HG03521 (cell line): ENCODE data around the gene CELA1.
"Not testable (repeated sequence)": the region's sequence is repeated elsewhere in the genome, so short reads cannot be mapped to it uniquely, and the experiment has no call there.

ENCODE experiments used
- ATAC-seq: cut with Tn5 transposase; IDR thresholded peaks from one replicate; pipeline ENCODE4 v1.9.1; 2021; ENCODE audit warnings: mild to moderate bottlenecking, moderate library complexity; ENCODE audit not compliant: unreplicated experiment

The CELA1 gene

DNA sequence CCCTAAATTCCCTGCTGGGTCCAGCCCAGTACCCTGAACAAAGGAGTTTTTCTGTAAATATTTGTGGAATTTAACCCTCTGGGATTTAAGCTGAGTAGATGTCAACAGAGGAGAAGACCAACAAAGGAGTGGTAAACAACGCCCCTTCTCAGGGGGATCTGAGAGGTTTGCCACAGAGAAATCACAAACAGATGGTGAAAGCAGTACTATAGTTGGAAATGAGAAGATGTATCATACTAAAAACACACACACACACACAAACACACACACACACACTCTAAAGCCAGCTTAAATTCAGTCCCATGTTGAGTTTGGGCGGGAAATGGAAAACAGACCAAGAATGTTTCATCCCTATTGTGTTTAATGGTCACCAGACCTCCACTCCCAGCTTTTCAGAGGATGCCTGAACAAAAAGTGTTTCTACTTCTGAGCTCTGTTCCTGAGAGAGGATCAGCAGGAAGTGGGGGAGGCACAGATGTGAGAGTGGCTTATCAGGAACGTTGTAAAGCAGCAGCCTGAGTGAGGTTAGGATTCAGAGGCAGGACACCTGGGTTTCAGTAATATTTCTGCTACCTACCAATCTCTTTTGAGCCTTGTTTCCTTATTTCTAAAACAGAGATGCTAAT lies 25.7 kb downstream of the CELA1 start:
- no peak for ATAC-seq

DNA sequence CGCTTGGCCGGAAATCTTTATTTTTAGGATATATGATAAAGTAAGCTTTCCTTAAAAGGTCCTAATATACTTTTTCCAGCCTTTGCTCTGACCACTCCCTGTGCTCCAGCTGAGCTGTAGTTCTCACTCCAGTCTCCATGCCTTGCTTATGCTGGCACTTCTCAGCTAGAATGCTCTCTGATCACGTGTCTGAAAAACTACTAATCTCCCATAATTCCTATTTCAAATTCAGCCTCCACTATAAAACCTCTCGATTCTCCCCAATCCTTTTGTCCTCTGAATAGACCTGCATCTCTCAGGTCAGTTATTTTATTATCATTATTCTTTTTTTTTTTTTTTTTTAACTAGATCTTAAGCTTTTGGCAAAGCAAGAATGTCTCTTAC lies 26.2 kb downstream of the CELA1 start:
- no peak for ATAC-seq

DNA sequence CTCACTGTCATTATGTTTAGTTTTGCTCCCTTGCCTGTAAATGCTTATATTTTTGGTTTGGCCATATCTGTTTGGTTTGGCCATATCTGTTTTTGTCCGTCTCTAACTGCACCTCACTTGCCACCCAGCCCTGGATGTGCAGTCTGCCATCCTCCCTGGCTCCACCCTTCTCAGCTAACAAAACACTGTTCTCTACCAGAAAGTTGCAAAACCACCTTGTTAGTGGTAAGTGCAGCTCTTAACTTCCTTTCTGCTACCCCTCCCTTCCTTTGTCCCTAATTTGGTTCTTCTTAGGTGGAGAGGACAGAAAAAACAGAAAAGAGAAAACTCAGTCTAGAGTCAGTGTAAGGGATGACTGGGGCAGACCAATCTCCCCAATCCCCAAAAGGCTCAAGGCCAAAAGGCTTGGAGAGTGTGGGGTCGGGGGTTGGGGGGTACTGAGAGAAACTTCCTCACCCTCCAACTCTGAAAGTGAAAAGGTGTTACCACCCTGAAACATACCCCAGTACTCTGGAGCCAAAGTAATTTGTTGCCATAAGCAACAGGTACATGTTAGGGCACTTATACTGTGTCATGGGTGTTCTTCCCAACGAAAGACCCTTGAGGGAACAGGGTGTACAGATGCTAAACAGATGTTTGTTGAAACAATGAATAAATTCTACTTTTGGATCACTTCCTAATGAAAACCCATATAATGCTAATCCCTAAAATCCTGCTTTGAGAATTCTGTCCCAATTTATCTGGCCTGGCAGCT lies 27.5 kb downstream of the CELA1 start:
- ATAC-seq: no peak

DNA sequence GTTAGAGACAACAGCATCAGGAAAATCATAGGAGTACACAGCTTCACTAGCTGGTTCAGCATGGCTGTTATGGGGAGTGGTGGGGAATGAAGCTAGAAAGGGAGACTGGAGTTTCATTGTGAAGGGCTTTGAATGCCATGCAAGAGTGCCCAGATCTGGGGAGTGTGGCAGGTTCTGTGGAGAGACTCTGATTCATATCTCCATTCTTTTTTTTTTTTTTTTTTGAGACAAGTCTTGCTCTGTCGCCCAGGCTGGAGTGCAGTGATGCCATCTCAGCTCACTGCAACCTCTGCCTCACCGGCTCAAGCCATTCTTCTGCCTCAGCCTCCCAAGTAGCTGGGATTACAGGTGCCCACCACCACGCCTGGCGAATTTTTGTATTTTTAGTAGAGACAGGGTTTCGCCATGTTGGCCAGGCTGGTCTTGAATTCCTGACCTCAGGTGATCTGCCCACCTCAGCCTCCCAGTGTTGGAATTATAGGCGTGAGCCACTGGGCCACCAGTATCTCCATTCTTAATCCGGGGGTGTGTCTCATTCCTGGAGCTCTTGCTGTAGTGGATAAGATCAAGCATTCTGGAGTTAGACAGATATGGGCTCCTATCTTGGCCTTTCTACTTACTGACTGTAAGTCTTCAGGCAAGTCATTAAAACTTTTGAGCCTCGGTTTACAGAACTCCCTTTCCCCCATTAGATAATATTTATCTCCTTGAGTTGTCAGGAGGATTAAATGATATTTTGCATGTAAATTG lies 28.2 kb downstream of the CELA1 start:
- ATAC-seq: not testable (repeated sequence)

DNA sequence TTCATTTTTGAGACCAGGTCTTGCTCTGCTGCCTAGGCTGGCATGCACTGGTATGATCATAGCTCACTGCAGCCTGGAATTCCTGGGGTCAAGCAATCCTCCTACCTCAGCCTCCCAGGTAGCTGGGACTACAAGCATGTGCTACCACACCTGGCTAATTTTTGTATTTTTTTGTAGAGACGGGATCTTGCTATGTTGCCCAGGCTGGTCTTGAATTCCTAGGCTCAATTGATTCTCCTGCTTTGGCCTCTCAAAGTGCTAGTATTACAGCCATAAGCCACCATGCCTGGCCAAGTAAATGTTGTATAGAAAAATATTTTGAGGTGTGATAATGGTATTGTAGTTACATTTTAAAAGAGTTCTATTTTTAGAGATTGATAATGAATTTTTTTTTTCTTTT lies 35.1 kb downstream of the CELA1 start:
- no peak for ATAC-seq

DNA sequence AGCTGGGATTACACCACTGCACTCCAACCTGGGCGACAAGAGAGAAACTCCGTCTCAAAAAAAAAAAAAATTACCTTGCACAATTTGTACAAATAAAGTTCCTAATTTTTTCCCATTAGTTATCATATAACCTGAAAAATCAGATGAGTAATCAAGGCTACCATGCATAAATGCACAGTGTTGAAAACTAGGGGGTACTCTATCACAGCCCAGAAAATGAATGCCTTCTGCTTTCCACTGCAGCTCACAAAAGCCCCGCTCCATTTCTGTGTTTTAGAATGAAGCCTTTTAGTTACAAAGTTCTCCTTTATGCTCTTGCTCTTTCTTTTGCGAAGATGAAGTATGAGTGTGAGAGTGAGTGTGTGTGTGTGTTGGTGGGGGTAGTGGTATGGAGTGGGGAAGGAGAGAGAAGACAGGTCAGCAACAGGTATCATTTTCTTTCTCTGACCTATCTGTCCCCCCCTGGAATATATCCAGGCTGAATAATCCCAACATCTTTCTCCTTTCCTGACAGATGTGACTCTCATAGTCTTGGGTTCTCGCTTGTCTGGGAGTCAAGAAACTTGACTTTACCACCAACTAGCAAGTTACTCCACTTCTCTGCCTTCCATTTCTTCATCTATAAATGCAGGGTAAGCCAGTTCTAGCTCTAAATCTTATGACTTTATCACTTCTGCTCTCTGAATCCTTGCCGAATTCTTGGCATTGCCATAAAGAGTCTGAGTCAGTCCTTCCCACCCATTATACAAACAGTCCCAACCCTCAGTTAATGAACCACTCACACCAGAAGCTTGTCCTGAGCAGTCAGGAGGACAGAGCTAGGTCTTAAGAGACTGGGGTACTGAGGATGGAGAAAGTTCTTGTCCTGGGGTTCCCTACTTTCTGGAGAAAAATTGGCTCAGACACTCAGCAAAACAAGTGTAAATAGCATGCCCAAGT lies 38.6 kb downstream of the CELA1 start:
- ATAC-seq: no peak

DNA sequence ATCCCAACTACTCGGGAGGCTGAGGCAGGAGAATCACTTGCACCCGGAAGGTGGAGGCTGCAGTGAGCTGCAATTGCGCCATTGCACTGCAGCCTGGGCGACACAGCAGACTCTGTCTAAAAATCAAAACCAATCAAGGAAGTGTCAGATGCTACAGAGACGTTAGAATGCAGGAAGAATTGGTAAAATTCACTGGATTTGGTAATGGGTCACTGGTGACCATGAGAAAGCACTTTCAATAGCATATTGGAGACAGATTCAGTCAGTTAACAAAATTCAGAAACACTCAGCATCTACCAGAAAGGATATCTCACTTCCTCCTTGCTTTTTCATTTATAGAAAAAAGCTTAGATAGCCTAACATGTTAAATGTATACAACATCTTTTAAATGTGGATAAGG lies 40.0 kb downstream of the CELA1 start:
- ATAC-seq: no peak

DNA sequence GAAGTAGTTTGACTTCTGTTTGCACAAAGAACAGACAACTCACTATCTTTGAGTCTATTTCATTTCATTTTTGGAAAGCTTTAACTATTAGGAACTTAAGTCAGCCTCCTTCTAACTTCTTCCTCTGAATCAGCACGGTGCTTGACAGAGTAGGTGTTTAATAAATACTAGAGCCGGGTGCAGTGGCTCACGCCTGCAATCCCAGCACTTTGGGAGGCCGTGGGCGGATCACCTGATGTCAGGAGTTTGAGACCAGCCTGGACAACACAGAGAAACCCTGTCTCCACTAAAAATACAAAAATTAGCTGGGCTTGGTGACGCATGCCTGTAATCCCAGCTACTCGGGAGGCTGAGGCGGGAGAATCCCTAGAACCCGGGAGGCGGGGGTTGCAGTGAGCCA lies 45.7 kb downstream of the CELA1 start:
- not testable (repeated sequence) for ATAC-seq

DNA sequence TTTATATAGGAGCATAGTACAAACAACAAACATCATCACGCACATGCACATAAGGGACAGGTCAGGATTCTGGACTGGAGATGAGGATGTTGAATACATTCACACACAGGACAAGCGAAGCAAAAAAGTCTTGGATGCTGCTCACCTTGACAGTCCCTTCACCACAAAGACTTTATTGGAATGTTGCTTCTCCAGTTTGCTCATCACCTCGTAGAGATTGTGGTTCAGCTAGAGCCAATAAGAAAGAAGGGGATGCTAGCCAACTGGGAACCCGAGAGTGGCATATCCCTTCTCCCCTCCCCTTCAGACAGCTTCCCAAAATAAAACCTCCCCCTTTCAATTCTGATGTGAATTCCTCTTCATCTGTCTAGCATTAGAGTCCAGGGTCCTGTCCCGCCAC lies 50.8 kb downstream of the CELA1 start:
- no peak for ATAC-seq

DNA sequence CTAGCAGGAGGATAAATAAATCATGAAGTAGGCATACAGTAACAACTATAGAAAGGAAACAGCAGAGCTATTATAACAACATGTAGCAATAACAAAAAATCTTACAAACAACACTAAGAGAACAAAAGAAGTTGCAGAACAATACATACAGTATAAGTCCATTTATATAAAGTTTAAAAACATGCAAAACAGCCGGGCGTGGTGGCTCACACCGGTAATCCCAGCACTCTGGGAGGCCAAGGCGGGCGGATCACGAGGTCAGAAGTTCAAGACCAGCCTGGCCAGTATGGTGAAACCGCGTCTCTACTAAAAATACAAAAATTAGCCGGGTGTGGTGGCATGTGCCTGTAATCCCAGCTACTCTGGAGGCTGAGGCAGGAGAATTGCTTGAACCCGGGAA lies 52.4 kb downstream of the CELA1 start:
- not testable (repeated sequence) for ATAC-seq

DNA sequence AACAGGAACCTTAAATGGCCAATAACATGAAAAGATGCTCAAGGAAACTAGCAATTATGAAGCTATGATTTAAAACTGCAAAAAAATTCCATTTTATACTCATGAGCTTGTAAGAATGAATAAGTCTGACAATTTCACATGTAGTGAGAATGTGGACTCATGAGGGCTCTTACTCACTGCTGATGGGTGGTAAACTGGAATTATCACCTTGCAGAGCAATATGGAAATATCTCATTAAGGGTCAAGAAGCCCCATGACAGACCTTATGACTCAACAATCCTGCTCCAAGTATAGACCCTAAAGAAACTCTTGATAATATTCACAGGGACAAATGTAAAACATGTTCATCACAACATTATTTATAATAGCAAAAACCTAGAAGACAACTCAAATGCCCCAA lies 52.8 kb downstream of the CELA1 start:
- ATAC-seq: no peak

DNA sequence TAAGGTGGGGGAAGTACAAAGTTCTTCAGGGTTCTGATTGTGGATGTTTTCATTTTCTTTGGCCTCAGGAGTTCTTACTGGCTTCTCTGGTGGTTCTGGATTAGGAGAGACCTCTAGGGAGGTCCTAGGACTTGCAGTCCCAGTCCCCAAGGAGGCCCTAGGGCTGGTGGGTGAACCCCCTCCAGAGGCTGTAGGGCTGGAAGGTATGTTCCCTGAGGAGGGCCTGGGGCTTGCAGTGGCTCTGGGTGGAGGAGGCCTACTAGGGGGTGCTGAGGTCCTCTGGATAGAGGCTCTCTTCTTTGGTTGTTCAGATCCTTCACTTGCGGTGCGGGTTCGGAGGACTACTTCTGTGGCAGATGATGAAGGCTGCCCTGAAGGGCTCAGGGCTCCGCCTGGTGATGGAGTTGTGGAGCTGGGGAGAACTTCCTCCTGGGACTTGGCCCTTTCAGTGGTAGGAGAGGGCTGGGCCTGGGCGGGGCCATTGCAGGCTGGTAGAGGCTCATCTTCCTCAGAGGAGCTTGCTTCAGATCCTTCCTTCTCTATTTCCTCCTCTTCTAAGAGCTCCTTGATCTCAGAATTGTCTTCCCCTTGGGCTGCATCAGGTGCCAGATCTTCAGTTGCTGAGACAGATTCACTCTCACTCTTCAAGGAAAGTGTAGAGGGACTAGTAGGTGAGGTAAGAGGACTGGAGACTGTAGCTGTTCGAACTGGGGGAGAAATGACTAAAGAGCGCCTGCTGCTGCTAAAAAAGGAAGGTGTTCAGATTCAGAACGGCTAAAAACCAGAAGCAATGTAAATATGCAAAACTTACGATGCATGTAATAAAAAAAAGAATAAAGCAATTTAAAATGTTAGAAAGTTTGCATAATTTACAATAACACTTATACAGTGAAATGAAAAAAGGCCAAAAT lies 54.6 kb downstream of the CELA1 start:
- not testable (repeated sequence) for ATAC-seq

DNA sequence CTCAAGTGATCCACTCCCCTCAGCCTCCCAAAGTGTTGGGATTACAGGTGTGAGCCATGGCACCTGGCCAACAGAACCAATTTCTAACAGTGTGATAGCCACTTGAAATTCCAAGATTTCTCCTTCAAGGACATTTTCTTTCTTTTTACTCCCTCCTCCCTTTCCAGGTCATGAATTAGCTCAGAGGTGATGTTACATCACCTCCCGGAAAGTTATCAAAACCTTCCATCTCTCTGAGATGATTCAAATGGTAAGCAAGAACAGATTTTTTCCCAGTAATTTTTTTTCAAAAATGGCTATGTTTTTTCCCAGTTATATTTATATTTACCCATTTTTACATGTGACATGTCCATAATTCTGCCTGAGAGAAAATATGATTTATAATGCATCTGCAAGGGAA lies 60.6 kb downstream of the CELA1 start:
- ATAC-seq: no peak

DNA sequence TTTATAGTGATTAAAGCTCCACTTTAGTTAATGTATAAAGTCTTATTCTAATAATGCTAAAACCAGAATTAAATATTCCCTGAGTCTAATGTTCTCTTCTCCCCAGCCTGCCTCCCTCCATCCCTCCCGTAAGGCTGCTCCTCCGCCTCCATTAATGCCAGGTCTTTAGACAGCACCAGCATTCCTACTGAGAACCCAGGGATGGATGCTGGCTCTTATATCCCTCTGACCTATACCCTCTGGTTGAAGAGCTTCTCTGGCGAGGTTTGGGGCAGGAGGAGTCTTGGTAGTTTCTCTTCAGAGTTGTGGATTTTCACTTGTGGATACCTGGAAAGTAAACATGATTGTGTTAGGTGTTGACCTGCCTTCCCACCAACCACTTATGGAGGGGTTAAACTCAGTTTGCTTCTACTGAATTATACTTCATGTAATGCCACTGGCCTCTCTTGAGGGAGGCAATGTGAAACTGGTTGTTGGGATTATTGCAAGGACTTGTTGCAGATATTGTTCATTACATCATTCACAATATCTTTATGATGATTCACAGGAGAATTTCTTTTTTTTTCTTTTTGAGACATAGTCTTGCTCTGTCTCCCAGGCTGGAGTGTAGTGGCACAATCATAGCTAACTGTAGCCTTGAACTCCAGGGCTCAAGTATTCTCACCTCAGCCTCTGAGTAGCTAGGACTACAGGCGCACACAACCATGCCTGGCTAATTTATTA lies 65.1 kb downstream of the CELA1 start:
- no peak for ATAC-seq
